ENCODE results near the gene ABCB1.

Gene ABCB1

DNA sequence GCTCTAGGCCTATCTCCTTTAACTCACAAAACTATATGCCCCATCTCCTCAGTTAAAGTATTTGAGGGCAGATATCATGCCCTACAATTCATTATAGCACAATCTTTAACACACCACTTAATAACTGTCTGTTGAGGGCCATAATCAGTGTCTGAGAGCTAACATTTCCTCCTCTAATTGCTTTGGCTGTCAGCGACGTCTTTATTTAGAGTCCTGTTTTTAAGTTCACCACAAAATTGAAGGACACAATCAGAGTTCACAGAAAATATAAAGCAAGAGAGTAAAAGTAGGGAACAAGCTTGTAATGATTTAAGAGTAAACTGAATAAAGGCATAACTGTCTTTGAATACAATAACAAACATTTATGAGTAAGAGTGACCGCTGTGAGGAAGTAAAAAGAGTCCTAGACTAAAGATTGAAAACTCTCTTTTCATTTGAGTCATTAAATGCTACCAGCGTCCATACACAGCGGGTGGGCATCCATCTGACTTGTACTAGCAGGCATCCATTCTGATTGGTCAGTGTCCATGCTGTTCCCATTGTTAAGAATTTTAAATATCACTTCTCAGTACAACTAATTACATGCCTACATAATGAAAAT, 86.8 kb downstream of the ABCB1 start:
- DNase-seq, result no peak

GRCh38 chr7:87512906-87513305, 87.8 kb downstream of the ABCB1 start:
- DNase-seq, result no peak

GRCh38 chr7:87511510-87511909, 89.2 kb downstream of the ABCB1 start:
- no peak for DNase-seq

DNA sequence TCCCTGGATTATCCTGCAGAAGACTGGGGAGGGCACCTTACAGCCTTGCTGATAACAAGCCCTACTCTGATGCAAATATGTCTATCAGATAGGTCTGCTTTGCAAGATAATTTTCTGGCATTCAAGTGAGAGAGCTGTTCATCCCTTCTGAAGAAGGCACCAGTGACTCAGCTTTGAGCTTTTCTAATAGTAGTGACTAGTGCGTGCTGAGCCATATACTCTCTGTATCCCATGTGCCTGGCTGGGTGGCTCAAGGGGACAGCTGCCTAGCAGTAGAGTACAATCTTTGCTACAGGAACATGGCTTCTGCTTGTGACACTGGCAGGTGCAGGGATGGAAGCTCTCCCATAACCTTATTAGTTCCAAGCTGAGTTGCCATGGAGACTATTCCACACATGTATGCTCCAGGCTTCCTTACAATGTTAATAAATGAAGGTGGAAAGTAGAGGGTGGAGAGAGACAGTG, 90.2 kb downstream of the ABCB1 start:
- DNase-seq, result peak in 22 of 56 donors; percentile 0 to 34 (median 8)

DNA sequence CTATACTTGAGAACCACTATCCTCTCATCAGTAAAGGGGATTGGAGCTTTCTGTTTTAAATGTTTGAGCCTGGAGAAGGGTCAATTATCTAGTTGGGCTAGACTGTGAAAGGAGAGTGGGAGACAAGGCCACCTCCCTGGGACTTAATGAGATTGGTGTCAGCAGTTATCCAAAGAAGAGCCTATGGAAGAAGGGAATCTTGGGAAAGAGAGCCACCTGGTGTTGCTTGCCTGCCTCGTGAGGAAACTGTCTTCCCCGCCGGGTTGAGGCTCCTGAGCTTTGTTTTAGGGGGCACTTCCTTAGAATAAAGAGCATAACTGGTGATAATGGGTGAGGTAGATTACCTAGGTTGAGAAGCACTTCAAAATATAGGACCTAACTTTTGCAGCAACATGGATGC, 93.2 kb downstream of the ABCB1 start:
- DNase-seq, result no peak

- no peak for DNase-seq
Measured at GRCh38 chr7:87506246-87507180, 94.2 kb downstream of the ABCB1 start.

DNA sequence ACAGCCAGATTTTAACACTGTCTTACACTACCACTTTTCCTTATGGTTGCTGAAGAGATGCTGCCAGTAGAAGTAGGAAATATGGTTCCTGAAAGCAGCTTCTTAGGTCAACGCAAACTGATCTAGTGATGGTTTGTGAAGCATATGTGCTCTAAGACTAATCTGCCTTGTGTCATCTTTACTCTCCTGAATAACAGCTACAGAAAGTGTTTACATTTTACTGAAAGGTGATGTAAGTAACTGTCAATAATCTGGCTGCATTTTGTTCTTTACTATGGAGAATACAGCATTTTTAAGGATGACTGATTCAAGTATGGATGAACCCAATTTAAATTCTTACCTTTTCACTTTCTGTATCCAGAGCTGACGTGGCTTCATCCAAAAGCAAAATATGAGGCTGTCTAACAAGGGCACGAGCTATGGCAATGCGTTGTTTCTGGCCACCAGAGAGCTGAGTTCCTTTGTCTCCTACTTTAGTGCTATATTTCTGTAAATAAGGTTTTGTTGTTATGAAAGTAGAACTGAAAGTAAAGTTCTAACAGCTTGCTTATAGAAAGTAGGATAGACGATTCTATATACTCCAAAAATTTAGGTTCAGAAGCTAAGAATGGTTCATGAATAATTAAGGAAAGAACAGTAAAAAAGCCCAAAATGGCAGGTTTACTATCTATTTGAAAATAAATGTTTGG, 95.0 kb downstream of the ABCB1 start:
- no peak for DNase-seq

DNA sequence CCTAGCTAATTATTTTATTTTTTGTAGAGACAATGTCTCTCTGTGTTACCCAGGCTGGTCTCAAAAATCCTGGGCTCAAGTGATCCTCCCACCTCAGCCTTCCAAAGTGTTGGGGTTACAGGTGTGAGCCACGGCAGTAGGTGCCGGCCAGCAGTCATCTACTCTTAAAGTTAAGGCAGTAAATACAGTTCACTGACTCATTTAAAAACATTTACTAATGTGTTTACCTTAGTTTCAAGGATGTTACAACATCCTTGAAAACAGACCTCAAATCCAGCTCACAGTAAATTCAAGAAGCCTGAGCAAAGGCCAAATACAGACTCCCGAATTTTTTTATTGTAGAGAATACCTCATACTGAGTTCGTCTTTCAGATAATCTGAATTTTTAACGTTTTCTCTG, 95.6 kb downstream of the ABCB1 start:
- DNase-seq, result no peak

- no peak for DNase-seq
Measured at GRCh38 chr7:87499494-87499893, 101.2 kb downstream of the ABCB1 start.

GRCh38 chr7:87498893-87499292, 101.8 kb downstream of the ABCB1 start:
- DNase-seq, result no peak

DNA sequence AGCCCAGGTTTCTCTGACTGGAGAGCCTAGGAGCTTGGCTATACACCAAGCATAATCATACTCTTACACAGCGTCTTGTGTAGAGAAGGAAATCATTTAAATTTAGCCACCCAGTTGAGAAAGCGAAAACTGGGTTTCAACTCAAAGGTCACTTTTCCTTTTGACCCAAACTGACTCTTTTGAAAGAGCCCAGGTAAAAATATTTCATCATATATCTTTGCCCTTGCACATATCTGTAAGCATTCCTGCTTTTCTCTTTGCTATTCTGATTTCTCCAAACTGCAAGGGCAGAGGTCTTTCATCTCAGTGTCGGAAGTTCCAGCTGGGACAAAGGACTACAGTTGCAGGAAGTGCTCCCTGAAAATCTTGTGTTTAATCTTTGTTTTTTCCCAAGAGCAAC, 103.2 kb downstream of the ABCB1 start:
- no peak for DNase-seq

GRCh38 chr7:87495366-87495765, 105.3 kb downstream of the ABCB1 start:
- no peak for DNase-seq

GRCh38 chr7:87494454-87494853, 106.2 kb downstream of the ABCB1 start:
- DNase-seq, result no peak

DNA sequence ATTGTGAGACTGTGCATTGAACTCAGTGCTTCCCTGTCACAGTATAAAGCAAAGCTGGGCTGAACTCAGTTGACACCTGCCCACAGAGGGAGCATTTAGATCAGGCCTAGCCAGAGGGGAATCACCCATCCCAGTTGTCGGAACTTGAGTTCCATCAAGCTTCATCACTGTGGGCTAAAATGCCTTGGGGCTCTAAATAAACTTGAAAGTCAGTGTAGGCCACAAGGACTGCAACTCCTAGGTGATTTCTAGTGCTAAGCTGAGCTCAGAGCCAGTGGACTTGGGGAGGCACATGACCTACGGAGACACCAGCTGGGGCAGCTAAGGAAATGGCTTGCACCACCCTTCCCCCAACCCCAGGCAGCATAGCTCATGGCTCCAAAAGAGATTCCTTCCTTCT, 117.6 kb downstream of the ABCB1 start:
- no peak for DNase-seq

DNA sequence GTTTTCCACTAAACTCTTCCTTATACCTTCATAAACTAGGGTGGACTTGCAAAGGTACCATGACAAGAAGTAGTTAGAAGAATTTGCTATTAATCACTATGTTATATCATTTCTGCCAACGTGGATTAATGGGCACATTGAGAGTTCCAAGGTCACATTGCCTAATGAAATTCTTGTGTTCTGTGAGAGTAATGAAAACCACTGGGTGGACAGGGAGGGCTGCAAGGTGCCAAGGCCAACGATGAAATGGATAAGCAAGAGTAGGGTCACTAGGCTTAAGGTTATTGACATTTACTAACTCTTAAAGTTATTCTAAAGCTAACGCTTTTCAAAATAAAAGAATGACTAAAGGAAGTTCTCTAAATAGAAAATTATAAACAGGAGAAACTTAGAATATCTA, 118.6 kb downstream of the ABCB1 start:
- DNase-seq, result no peak

GRCh38 chr7:87480386-87480785, 120.3 kb downstream of the ABCB1 start:
- DNase-seq, result no peak

GRCh38 chr7:87479951-87480350, 120.7 kb downstream of the ABCB1 start:
- DNase-seq, result no peak

DNA sequence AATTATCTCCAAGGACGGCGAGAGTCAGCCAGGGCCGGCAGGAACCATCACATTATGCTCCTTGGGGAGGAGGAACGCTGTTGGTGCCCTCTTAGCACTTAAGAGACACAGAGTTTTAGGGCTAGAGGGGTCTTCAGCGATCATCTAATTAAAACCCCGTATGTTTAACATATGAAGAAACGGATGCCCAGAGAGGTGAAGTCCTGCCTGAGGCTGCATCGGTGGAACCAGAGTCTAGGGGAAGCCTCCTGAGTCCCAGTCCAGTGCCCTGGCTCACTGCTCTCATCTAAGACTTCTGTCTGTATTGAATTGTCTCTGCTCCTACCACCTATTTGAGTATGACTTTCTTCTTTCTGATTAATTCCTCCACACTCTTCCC, 124.5 kb downstream of the ABCB1 start:
- no peak for DNase-seq

DNA sequence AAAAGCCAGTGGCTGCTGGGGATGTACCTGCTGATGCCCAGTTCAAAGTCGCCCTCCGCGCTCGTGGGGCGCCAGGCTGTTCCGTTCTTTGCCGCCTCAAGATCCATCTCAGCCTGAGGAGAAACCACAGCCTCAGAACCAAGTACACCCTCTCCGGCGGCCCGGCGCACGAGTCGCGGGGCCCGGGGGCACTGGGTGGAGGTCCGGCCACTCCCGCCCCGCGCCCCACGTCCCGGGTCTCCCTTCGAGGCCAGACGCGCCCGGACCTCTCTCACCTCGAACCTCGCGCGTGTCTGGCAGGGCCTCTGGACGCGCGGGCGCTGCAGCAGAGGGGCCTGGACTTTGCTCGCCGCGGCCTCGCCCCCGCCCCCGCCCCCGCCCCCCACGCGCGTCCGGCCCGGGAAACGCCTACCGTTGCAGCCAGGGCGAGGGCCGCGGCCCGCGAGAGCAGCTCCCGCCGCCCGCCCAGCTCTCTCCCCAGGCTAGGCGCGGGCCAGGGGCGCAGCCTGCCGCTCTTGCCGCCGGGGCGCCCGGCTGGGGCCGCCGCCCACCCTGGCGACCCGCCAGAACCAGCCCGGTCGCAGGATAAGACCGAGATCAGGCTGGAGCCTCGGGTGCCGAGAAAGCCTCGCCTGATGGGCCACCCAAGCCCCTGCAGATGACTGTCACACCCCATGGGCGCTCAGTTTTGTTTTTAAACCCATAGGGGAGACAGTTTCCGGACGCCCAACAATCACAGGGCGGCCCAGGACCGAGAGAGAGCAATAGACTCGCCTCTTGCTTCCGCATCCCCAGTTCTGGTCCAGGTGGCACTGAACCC, 125.1 kb downstream of the ABCB1 start, which contains the start of gene ABCB4:
TSS of gene ABCB4 (minus strand) at position 322 of the 820 bp plus-strand sequence. CDS start at position 107, 215 bp downstream.
- DNase-seq, result peak in 1 of 56 donors; percentile 7

DNA sequence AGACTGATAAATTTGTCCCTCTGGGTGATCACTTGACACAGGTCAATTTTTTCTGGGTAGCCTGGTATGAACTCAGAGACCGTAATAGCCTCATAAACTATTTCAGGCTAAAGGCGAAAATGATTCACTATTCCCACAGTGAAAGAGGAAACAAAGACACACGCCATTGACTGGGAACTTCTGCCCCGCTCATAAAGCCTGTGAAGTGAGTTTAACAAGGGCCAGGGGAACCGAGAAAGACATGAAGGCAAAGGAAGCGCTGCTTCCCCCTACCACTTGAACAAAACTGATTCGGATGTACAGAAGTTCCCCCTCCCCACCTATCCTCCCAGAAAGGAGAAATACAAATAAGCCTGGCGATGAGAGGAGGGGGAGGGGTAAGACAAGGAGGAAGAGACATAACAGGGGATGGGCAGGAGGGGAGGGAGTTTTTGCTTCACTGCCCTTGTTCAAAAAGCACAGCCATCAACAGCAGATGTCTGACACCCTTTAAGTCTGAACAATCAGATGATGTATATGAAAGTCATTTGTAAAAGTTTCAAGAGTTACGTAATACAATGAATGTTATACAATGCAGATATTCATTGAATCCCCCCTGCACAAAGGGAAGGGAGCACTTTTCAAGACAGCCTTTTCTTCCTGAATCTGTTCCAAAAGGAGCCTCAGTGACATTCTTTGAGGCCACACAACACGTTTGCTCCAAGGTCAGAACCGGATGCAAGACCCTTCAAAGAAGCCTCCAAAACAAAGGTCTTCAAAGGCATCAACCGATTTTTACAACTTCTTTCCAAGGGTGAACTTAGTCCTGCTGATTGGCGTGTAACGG, 125.9 kb downstream of the ABCB1 start:
- peak in 5 of 56 donors; percentile 1 to 6 (median 2) for DNase-seq
